ENCODE measurements around the gene CAMK4.

GRCh38 chr5:111514087-111514486 lies 289.9 kb downstream of the CAMK4 start:
- no peak for TF ChIP-seq CTCF (IDR thresholded peaks at IDR 0.05 in 8 of 11, conservative IDR thresholded peaks at IDR 0.05 in 3 of 11)
- TF ChIP-seq POLR2AphosphoS5 (IDR thresholded peaks at IDR 0.05): no peak
